Measurements from ENCODE around the gene SELENOW.
"Not testable (repeated sequence)": the region's sequence is repeated elsewhere in the genome, so short reads cannot be mapped to it uniquely, and the experiment has no call there.

The SELENOW gene

DNA sequence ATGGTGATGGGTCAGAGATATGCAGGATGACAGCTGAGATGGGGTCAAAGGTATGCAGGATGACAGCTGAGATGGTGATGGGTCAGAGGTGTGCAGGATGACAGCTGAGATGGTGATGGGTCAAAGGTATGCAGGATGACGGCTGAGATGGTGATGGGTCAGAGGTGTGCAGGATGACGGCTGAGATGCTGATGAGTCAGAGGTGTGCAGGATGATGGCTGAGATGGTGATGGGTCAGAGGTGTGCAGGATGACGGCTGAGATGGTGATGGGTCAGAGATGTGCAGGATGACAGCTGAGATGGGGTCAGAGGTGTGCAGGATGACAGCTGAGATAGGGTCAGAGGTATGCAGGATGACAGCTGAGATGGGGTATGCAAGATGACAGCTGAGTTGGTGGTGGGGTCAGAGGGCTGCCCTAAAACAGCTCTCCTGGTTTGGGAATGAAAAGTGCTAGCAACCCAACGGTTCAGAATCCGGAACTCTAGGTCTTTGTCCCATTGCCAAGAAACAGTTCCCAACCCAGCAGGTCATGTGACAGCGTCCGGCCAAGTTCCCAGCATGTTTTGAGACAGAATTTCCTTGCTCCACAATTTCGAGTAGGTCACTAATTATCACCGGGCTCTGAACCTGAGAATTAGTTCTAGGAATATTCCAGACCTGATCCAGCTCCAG lies 3.2 kb downstream of the SELENOW start:
- in situ Hi-C loops (cut with HindIII; ENCODE audit: low sequenced_read_pairs) = no loop called here

DNA sequence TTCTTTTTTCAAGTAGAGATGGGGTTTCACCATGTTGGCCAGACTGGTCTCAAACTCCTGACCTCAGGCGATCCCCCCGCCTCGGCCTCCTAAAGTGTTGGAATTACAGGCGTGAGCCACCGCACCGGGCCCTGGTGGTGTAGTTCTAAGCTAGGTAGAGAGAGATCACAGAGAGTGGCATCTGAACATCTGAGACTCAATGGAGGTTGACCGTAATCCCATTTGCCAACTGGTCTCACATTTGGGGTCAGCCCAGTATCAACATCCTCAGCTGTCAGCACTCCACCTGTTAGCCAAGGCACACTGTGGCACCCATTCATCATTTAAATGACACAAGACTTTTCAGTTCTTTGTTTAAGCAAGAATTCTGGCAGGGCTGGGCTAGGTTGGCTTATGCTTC lies 8.1 kb downstream of the SELENOW start:
- in situ Hi-C loops (cut with HindIII; ENCODE audit: low sequenced_read_pairs) = no loop called here

DNA sequence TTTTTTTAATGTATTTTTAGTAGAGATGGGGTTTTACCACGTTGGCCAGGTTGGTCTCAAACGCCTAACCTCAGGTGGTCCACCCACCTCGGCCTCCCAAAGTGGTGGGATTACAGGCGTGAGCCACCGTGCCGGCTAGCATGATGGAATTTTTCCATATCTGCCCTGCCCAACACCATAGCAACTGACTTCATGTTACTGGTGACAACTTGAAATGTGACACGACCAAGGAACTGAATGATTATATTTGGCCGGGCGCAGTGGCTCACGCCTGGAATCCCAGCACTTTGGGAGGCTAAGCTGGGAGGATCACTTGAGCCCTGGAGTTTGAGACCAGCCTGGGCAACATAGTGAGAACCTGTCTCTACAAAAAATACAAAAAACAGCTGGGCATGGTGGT lies 8.8 kb downstream of the SELENOW start:
- in situ Hi-C loops (cut with HindIII; ENCODE audit: low sequenced_read_pairs) = not testable (repeated sequence)

DNA sequence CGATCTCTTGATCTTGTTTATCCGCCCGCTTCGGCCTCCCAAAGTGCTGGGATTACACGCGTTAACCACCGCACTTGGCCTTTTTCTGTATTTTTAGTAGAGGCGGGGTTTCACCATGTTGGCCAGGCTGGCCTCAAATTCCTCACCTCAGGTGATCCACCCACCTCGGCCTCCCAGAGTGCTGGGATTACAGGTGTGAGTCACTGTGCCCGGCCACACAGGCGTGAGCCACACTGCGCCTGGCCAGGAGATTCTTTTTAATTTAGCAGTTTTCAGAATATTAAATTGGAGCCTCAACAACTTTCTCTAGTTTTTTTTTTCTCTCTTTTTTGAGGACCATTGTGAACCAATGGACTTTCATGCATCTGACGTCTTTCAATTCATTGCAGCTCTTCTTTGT lies 11.3 kb downstream of the SELENOW start:
- in situ Hi-C loops (cut with HindIII; ENCODE audit: low sequenced_read_pairs) = not testable (repeated sequence)

DNA sequence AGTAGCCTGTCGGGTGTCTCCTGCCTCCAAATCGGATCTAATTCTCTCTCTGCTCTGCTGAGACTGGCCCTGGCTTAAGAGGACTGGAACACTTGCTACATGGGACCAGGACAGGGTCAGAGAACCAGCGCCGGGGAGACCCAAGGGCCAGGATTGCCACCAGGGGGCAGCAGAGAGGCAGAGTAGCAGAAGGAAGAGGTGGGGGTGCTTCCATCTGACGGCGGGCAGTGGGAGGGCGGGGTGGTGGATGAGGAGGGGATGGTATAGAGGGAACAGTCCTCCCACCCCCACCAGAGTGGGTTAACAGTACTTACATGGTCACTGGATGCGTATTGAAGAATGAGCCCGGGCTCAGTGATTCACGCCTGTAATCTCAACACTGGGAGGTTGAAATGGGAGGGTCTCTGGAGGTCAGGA lies 11.9 kb downstream of the SELENOW start:
- in situ Hi-C loops (cut with HindIII; ENCODE audit: low sequenced_read_pairs) = no loop called here

DNA sequence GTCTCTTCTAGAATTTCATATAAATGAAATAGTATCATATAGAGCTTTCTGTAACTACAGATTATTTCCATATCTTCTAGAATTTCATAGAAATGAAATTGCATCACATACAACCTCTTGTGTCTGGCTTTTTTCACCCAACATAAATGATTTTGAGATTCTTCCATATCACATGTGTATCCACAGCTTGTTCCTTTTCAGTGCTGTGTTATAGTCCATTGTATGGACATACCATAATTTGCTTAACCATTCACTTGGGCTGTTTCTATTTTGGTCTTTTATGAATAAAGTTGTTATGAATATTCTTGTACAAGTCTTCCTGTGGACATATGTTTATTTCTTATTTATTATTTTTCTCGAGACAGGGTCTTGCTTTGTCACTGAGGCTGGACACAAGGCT lies 14.1 kb downstream of the SELENOW start:
- in situ Hi-C loops (cut with HindIII; ENCODE audit: low sequenced_read_pairs) = no loop called here

DNA sequence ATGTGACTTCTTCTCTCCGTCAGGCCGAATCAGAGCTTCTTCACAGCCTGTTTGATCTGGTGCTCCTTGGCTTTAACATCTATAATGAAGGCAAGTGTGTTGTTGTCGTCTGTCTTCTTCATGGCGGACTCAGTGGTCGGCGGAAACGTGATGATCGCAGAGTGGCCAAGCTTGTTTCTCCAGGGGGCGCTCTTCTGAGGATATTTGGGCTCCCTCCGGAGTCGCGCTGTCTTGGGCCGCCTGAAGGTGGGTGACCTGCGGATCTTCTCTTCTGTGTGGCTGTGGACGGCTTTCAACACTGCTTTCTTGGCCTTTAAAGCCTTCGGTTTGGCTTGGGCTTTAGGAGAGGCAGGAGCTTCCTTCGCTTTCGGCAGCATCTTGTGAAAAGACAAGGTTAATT lies 16.0 kb downstream of the SELENOW start:
- in situ Hi-C loops (cut with HindIII; ENCODE audit: low sequenced_read_pairs) = no loop called here

DNA sequence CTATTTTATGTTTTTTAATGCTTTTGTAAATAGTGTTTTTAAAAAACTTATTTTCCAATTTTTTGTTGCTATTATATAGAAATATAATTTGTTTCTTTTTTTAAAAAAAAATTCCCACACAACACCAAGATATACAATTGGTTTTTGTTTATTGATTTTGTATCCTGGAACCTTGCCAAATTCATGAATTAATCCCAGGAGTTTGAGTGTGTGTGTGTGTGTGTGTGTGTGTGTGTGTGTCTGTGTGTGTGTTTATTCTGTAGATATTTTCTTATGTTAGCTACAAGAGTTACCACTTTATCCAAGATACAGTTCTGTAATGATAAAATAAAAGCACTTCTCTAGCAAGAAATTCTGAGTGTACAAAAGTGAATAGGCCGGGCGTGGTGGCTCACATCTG lies 18.3 kb downstream of the SELENOW start:
- in situ Hi-C loops (cut with HindIII; ENCODE audit: low sequenced_read_pairs) = no loop called here

DNA sequence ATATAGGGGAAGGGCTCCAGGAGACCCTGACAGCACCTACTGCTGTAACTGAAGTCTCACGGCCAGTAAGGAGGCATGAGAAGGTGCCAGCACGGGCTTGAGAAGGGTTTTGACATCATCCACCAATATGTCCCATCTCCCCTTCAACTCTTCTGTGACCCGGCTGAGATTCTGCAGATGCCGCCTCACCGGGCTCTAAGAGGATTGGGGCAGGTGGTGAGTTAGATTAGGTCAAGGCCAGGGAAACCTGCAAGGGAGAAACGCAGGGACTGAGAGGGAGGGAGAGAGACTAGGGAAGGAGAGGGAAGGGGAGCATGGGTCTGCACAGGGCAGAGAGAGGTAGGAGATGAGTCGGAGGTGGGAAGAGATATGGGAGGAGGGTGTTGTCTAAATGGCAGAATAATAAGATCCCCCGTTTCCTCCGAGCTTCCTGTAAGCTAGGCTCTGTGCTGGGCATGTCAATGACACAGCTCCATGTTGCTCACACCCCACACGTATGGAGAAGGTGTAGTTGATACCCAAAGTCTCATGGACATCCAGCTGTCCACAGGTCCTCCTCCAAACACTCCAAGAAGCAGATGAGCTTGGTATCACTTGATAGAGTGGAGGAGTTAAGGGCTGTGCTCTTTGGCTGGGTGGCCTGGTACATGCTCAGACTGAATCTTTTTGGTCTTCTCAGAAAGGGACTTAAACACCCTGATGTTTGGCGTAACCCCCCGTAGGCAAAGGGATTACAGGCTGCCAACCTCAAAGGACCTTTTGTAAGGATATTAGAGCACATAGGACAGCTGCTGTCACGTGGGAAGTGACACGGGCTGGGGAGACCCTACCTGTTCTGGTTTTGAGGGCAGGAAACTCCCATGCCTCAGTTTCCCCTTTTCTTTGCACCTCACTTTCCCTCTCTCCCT lies 19.7 kb downstream of the SELENOW start:
- in situ Hi-C loops (cut with HindIII; ENCODE audit: low sequenced_read_pairs) = no loop called here

DNA sequence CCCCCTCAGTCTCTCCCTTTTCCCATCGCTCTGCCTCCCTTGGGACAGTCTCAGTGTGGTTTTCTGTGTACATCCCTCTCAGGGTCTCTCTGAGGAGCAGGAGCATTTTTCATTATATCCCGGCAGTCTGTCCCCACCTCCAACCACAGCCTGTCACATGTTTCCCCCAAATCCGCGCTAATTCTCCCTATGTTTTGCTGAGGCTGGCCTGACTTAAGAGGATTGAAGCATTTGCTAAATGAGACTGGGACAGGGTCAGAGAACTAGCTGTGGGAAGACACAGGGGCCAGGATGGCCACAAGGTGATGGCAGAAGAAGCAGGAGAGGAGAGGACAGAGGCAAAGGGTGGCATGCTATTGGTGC lies 20.4 kb downstream of the SELENOW start:
- in situ Hi-C loops (cut with HindIII; ENCODE audit: low sequenced_read_pairs) = no loop called here

DNA sequence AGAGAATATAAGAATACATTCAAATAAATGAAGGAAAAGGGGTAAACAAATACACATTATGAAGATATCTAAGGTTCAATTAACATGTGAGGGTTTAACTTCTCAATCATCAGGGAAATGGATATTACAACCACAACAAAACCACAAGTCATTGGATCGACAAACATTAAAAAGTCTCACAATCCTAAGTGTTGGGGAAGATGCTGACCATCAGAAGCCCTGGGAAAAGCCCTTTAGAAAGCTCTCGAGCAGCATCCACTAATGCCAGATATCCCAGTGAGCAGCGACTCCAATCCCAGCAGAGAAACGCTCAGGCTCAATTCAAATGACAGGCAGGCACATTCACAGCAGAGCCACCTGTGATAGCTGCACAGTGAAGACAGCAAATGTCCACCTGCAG lies 22.8 kb downstream of the SELENOW start:
- in situ Hi-C loops (cut with HindIII; ENCODE audit: low sequenced_read_pairs) = no loop called here

DNA sequence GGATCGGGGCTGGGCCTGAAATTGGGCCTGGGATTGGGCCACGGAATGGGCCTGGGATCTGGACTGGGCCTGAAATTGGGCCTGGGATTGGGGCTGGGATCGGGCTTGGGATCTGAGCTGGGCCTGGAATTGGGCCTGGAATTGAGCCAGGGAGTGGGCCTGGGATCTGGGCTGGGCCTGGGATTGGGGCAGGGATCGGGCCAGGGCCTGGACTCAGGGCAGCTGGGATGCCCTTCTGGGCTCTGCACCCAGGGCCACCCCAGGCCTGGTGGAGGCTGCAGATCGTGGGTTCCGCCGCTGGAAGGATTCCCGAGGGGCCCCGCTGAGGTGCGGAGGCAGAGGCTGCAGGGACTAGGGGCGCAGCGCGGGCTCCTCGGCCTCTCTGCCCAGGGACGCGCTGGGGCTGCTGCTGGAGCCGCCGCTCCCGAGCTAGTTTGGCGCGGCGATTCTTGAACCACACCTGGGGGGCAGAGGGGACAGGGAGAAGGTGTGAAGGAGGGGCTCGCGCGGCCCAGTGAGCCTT lies 24.1 kb downstream of the SELENOW start:
- in situ Hi-C loops (cut with HindIII; ENCODE audit: low sequenced_read_pairs) = no loop called here

DNA sequence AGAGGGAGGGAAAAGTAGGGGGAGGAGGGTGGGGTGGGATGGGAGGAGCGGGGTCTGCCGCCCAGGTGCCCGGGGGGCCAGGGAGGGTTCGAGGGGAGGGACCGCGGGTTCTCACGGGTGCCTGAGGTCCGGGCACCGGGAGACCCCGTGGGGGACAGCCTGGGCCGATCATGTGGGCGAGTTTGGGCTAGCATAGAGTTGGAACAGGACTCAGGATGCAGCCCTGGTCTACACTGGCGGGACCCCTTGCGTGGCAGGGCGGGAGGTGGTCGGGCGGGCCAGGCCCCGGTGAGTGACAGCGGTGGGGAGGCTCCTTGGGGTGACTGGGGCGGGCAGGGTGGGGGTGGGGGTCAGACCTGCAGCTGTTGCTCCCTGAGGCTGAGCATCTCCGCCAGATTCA lies 24.6 kb downstream of the SELENOW start:
- in situ Hi-C loops (cut with HindIII; ENCODE audit: low sequenced_read_pairs) = not testable (repeated sequence)

DNA sequence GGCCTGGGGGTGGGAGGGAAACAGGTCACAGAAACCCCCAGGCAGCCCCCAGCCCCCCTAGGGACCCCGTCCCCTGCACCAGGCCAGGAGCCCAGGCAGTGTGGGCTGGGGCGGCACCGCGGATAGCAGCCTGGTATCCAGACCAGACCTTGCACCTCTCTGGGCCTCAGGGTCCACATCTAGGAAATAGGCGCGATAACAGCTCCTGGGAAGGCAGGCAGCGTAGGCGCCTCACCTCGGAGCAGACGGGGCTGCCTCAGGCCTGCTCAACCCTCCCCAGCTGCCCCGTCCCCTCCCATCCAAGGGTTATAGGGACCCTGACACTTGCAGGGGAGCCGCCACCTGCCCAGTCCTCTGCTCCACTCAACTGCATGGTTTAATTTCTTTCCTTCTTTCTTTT lies 25.2 kb downstream of the SELENOW start:
- in situ Hi-C loops (cut with HindIII; ENCODE audit: low sequenced_read_pairs) = not testable (repeated sequence)

DNA sequence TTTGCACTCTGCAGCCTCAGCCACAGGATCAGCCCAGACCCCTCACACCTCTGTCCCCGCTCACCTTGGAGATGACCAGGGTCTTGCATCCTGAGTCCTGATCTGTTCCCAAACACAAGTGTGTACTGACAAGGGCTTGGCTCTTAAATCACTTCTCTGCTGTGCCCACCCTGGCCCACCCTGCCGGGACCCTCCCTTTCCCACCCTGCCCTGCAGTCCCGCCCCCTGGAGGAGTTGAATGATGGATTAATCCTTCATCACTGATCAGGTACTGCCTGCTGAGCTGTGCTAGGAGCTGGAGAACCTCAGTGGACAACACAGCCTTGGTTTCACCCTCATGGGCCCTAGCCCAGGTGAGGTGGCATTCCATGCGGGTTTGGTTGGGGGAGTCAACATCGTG lies 25.9 kb downstream of the SELENOW start, which contains the start of gene TPRX1:
TSS of gene TPRX1 (minus strand) at position 101 of the 400 bp plus-strand sequence. CDS start at position 89, 12 bp downstream.
- in situ Hi-C loops (cut with HindIII; ENCODE audit: low sequenced_read_pairs) = not testable (repeated sequence)

DNA sequence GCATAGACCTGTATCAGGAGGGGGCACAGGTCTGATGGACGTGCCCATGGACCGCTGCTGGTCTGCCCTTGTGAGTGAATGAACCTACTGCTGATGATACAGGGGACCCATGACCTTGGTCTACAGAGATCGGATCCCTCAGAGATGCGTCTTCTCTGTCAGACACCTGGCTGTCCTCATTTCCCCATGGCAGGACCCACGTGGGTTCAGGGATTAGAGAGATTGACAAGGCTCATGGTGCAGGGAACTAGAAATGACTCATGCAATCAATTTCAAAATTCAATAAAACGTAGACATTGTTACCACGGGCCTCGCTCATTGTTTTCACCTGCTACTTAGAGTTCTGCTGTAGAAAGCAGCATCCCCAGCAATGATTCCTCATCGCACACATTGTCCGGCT lies 26.8 kb downstream of the SELENOW start:
- in situ Hi-C loops (cut with HindIII; ENCODE audit: low sequenced_read_pairs) = no loop called here

DNA sequence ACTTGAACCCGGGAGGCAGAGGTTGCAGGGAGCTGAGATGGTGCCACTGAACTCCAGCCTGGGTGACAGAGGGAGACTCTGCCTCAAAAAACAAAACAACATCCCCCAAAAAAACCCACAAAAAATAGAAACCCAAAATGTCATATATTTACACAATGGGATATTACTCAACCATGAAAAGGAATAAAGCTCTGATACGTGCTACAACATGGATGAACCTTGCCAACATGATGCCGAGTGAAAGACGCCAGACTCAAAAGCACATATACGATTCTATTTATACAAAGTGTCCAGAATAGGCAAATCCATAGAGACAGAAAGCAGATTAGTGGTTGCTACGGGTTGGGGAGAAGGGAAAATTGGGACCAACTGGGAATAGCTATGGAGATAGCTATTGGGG lies 27.9 kb downstream of the SELENOW start:
- in situ Hi-C loops (cut with HindIII; ENCODE audit: low sequenced_read_pairs) = no loop called here

DNA sequence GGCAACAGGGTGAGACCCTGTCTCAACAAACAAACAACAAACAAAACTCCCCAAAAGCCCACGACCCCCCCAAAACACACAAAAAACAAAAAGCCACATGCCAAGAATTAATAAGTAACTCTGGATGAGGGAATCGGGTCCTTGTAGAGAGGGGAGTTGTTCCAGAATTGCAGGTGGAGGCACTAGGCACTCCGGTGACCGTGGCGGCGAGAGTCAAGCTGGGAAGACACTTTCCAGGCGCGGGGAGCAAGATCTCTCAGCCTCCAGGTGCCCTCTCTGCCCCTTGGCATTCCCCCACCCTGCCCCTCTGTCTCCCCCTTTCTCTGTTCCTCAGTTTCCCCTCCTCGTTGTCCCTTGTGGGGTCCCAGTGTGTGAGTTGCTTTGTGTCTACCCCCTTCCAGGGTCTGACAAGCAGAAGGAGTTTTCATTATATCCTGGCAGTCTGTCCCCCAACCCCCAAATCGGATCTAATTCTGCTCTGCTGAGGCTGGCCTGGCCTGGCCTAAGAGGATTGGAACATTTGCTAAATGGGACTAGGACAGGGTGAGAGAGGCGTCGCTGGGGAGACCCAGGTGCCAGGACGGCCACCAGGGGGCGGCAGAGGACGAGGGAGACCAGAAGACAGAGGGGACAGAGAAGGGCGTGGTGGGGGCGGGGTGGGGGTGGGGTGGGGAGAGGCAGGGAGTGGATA lies 34.9 kb downstream of the SELENOW start:
- in situ Hi-C loops (cut with HindIII; ENCODE audit: low sequenced_read_pairs) = no loop called here

DNA sequence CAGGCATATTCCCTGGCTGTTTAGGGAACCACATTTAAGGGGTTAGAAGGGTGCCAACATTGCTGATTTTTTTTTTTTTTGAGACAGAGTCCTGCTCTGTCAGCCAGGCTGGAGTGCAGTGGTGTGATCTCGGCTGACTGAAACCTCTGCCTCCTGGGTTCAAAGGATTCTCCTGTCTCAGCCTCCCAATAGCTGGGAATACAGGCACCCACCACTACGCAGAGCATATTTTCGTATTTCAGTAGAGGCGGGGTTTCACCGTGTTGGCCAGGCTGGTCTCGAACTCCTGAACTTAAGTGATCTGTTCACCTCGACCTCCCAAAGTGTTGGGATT lies 35.5 kb downstream of the SELENOW start:
- in situ Hi-C loops (cut with HindIII; ENCODE audit: low sequenced_read_pairs) = no loop called here

DNA sequence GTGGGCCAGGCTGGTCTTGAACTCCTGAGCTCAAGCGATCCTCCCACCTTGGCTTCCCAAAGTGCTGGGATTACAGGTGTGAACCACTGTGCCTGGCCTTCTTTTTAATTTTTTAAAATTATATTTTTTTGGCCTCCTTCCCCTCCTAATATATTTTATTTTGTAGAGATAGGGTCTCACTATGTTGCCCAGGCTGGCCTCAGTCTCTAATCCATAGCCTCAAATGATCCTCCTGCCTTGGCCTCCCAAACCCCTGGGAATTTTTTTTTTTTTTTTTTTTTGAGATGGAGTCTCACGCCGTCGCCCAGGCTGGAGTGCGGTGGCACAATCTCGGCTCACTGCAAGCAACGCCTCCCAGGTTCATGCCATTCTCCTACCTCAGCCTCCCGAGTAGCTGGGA lies 37.8 kb downstream of the SELENOW start:
- in situ Hi-C loops (cut with HindIII; ENCODE audit: low sequenced_read_pairs) = not testable (repeated sequence)

DNA sequence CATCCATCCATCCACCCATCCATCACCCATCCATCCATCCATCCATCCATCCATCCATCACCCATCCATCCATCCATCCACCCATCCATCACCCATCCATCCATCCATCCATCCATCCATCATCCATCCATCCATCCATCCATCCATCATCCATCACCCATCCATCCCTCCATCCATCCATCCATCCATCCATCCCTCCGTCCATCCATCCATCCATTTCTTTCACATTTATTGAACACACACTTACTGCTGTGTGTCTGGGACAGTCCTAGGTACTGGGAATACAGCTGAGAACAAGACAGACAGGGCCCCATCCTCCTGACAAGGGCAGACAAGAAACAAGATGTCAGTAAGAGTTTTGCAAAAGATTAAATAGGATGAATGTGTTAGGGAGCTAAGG lies 39.7 kb downstream of the SELENOW start:
- in situ Hi-C loops (cut with HindIII; ENCODE audit: low sequenced_read_pairs) = not testable (repeated sequence)

DNA sequence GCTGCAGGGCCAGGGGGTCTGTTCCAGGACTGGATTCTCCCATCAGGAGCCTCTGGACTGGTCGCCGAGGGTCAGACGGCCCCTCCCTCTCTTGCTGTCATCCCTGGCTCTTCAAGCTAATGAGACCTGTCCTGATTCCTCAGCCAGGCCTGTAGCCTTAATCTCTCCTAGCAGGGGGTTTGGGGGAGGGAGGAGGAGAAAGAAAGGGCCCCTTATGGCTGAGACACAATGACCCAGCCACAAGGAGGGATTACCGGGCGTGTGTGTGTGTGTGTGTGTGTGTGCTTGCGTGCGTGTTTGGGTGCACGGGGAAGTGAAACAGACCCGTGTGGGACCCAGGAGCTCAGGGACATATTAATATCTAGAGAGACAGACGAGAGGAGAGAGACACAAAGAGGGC lies 41.4 kb downstream of the SELENOW start:
- in situ Hi-C loops (cut with HindIII; ENCODE audit: low sequenced_read_pairs) = no loop called here
